Stimulated activated CD8-positive, alpha-beta memory T cell treated with anti-CD3 and anti-CD28 coated beads, Interleukin-15, amount 100 ng/mL, for 24 hours (primary cell): Measurements from ENCODE around the gene CYP2S1.
"Not testable (repeated sequence)": the region's sequence is repeated elsewhere in the genome, so short reads cannot be mapped to it uniquely, and the experiment has no call there.

ENCODE experiments used
- DNase-seq: peaks from one replicate; pipeline ENCODE4 v3.0.0-alpha.2; 2020; ENCODE audit warnings: low read depth

Gene CYP2S1, protein sequence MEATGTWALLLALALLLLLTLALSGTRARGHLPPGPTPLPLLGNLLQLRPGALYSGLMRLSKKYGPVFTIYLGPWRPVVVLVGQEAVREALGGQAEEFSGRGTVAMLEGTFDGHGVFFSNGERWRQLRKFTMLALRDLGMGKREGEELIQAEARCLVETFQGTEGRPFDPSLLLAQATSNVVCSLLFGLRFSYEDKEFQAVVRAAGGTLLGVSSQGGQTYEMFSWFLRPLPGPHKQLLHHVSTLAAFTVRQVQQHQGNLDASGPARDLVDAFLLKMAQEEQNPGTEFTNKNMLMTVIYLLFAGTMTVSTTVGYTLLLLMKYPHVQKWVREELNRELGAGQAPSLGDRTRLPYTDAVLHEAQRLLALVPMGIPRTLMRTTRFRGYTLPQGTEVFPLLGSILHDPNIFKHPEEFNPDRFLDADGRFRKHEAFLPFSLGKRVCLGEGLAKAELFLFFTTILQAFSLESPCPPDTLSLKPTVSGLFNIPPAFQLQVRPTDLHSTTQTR

DNA sequence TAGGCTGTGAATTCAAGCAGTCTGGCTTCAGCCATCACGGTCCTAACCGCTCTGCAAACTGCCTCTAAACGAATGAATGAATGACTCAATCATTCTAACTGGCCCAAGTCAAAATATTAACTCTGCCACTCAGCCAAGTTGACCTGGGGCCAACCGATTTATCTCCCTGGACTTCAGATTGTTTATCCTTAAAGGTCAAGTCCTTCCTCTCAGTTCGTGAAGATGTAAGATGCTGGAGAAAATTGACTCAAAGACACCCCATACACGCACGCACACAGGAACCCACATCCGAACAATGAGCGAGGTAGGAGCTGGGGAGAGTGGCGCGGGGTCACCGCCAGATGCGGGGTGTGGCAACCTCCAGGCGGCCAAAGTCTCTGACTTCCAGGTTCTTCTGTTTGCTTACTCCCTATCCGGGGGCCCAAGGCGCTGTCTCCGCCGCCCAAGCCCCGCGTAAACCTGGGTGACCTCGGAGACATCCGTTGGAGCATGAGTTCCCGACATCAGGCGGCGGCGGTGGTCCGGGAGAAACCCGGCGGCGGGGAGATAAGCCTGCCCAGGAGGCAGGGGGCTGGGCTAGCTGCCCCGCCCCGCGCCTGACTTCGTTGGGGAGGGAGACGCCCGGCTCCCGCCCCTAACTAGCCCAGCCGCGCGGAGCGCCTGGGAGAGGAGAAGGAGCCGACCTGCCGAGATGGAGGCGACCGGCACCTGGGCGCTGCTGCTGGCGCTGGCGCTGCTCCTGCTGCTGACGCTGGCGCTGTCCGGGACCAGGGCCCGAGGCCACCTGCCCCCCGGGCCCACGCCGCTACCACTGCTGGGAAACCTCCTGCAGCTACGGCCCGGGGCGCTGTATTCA is at the start of gene CYP2S1:
CYP2S1 (plus strand) TSS at position 646 of the 856 bp plus-strand sequence; CDS start at position 692, 46 bp downstream.
- DNase-seq = no peak

DNA sequence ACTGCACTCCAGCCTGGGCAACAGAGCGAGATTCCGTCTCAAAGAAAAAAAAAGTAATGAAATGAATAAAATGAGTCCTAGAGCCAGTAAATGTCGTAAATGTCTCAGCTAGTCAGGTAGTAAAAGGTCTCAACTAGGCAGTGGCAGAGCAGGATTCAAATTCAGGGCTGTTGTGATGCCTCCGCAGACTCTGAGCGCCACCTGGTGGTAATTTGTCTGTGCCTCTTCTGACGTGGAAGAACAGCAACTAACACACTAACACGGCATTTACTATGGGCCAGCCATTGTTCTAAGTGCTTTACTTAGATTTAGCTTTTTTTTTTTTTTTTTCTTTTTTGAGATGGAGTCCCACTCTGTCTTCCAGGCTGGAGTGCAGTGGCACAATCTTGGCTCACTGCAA is 48.6 kb upstream of the CYP2S1 start:
- DNase-seq = peak; percentile 68

DNA sequence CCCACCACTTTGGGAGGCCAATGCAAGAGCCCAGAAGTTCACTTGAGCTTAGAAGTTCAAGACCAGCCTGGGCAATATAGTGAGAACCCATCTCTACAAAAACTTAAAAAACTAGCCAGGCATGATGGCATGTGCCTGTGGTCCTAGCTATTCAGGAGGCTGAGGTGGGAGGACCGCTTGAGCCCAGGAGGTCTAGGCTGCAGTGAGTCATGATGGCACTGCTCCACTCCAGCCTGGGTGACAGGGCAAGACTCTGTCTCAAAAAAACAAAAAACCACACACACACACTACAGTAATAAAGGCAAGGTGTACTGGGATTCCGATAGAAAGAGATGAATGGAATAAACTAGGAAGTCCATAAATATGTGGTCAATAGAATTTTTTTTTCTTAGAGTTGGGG is 43.2 kb upstream of the CYP2S1 start:
- no peak for DNase-seq

DNA sequence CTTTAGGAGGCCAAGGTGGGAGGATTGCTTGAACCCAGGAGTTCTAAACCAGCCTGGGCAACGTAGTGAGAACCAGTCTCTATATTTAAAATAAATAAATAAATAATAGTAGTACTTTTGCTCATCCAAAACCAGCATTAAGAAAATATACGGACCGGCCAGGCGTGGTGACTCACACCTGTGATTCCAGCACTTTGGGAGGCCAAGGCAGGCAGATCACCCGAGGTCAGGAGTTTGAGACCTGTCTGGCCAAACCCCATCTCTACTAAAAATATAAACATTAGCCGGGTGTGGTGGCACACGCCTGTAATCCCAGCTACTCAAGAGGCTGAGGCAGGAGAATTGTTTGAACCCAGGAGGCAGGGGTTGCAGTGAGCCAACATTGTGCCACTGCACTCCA is 42.0 kb upstream of the CYP2S1 start:
- not testable (repeated sequence) for DNase-seq

DNA sequence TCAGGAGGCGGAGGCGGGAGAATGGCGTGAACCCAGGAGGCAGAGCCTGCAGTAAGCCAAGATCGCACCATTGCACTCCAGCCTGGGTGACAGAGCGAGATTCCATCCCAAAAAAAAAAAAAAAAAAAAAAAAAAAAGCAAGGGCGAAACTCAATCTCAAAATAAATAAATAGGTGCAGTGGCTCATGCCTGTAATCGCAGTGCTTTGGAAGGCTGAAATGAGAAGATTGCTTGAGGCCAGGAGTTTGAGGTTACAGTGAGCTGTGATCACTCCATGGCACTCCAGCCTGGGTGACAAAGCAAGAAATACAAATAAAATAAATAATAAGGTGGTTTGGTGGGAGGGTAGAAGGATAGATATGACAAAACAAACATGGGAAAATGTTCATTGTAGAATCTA is 39.0 kb upstream of the CYP2S1 start:
- no peak for DNase-seq

DNA sequence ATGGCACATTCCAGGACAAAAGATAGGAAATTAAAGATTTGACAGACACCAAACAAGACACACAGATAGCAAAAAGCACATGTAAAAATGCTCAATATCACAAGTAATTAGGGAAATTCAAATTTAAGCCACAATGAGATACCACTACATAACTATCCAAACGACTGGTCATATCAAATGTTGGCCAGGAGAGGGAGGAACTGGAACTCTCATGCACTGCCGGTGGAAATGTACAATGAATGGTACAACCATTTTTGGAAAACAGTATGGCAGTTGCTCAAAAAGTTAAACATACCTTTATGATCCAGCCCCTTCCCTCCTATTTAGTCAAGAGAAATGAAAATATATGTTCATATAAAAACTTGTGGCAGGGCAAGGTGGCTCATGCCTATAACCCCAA is 36.8 kb upstream of the CYP2S1 start:
- DNase-seq = no peak

DNA sequence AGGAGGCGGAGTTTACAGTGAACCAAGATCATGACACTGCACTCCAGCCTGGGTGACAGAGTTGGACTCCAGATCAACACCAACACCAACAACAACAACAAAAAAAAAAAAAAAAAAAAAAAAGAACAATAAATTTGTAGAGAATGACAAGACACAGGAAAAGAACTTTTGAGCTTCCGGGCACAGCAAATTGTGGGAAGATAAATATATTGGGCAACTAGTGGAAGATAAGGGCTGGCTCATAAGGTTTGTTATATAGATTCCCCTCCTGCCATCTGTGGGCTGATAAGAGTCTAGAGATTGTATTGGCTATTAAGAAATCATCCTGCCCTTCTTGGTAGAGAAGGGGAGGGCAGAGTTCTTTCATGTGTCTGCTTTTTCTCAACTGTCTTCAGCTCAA is 33.1 kb upstream of the CYP2S1 start:
- DNase-seq = no peak

DNA sequence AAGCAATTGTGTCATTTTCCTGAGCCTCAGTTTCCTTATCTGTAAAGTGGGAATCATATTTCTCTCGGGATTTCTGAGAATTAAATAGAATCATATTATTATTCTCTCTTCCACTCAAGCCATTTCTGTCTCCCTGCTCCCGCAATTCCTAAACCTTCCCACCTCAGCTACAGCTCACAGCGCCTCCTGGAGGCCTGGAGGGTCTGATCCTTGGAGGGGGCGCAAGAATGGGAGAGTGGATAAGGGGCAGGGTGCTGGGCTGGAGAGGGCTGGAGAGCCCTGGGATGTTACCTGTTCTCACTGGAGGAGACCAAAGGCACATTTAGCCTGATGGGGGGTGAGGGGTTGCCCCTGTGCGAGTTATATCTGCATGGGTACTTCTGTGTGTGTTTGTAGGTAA is 31.1 kb upstream of the CYP2S1 start:
- no peak for DNase-seq

DNA sequence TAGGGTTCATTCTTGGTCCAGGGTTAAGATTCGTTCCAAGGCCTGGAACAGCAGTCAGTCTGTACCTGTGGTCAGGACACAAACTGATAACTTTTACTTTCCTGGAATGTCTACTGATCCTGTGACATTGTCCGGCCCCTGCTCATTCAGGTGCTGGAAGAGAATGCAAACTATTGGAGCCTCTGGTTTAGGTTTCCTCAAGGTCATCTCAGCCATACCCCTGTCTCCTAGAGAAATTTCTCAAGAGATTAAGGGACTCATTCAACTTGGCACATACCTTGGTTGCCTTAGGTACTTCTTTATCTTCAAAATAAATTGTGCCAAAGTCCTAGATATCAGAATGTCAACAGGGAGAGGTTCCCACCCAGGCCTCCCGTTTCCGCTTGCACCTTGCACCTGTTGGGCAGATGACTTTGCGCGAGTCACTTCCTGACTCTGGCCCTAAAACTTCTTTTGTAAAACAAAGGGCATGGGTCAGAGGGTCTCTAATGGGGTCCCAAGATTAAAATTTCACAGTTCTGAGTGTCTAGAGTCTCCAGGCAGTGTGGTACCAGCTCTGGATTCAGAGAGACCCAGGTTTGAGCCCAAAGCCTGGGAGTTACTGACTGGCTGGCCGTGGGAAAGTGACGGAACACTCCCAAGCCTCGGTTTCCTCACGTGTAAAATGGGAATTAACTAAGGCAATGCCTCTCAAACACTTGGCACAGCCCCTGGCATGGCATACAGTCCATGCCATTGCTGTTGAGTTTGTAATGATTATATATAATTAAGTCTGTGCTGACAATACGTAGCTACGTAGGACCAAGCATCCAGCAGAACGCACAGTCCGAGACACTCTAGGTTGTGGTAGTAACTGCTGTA is 25.8 kb upstream of the CYP2S1 start:
- DNase-seq = no peak

DNA sequence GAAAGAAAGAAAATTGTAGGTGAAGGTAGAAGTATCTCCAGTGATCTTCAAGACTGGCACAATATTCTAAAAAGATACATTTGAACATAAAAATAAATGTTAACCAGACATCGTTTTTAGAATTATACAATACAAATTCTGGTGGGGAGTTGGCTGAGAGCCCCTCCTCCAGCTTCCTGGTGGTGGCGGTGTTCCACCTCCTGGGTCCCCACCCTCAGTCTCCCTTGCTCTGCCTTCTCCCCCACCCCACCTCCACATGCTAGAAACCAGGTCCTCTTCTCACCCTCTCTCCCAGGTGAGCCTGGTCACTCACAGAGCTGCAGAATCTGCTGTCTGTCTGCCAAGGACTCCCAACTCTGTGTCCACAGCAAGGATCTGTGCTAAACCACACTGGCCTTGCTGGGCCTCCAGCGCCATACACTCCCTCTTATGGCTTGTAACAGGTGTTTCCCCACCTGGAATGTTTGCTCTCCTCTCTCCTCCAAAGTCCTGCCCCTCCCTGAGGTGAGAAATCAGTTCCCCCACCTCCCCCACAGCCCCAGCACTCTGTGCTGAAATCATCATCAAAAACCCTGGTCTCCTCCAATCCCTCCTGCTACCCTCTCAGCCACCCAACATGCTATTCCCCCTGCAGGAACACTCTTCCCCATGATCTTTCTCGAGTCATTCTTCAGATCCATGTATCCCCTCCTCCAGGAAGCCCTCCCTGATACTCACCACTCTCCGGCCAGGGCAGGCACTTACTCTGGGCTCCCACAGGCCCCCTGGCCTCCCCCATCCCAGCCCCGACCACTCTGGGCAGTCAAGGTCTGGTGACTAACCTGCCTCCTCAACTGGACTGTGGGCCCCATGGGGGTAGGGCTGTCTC is 20.5 kb upstream of the CYP2S1 start:
- no peak for DNase-seq

DNA sequence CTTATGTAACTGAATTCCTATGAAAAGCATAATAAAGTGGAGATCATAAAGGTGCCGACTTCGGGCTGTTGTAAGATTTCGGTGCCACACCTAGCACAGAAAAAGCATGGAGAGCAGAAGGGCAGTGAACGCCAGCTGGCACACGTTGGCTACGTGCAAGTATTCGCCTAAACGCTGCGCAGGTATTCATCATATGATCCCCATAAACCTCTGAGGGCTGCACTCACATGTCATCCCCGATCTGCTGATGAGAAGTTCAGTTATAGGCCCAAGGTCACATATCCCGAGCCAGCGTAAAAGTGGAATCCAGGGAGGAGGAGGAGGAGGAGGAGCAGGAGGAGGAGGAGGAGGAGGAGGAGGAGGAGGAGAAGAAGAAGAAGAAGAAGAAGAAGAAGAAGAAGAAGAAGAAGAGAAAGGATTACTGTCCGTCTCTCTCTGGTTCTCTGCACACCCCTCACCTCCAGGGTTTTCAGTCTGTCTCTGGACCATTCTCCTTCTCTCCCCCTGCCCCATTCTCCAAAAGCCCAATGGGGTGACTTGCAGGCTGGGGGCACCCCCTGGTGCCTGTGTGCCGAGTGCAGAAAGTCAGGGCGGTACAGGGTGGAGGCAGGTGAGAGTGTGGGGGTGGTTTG is 18.6 kb upstream of the CYP2S1 start:
- no peak for DNase-seq

DNA sequence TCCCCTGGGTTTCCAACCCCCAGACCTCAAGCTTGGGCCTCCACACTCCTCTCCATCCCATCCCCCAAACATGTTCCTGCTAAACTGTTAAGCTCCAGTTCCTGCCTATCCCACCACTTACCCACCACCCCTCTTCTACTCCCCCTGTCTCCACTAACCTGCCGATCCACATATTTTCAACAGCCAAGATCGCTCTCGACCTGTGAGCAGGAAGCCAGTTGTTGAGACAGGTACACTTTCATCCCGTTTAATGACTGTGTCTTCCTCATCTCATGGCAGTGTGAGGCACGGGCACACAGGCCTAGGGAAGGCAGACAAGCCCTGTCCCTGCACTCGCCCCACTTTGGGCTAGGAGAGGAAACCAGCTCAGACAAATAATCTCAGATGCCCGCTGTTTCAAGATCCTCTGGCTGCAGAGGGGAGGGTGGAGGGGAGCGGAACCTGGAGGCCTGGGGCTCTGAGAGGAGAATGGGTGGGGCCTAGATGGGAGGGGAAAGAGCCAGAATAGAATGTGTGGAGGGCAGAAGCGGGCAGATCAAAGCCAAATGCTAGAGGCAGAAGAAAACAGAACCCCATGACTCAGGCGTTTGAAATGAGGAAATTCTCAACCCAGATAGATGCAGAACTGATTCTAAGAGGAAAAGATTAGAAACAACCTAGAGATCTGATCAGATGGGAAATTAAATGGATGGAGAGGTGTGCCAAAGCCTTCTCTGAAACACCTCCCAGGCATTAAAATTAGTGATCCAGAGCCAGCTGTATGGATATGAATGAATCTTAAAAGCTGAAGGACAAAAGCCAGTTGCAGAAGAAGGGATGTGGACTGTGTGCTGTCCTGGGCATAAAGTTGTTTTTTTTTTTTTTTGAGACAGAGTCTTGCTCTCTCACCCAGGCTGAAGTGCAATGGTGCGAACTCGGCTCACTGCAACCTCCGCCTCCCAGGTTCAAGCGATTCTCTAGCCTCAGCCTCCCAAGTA is 16.9 kb upstream of the CYP2S1 start:
- no peak for DNase-seq

DNA sequence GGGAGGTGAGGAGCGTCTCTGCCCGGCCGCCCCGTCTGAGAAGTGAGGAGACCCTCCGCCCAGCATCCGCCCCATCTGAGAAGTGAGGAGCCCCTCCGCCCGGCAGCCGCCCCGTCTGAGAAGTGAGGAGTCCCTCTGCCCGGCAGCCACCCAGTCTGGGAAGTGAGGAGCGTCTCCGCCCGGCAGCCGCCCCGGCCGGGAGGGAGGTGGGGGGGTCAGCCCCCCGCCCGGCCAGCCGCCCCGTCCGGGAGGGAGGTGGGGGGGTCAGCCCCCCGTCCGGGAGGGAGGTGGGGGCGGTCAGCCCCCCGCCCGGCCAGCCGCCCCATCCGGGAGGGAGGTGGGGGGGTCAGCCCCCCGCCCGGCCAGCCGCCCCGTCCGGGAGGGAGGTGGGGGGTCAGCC is 12.8 kb upstream of the CYP2S1 start:
- DNase-seq = not testable (repeated sequence)

DNA sequence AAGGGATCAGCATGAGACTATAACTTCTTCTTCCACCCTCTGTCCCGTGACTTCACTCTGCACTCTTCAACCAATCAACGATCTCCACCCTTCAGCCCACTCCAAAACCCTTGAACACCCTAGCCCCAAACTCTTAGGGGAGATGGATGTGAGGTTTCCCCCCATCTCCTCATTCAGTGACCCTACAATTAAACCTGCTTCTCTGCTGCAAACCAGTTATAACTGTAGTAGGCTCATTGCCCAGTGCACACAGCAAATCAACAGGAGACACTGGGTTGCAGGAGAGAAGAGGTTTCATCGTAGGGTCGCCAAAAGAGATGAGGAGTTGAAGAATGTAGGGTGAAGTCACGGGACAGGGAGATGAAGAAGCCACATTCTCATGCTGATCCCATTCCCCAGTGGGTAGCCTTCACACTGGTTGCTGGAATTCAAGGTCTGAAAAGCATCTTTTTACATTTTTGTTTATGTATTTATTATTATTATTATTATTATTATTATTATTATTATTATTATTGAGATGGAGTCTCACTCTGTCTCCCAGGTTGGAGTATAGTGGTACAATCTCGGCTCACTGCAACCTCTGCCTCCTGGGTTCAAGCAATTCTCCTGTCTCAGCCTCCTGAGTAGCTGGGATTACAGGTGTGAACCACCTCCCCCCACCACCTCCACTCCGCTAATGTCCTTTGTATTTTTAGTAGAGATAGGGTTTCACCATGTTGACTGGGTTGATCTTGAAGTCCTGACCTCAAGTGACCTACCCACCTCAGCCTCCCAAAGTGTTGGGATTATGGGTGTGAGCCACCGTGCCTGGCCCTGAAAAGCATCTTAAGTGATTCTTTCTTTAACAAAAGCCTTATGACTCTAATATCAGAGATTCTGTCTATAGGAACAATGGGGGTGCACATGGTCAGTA is 5.8 kb upstream of the CYP2S1 start:
- no peak for DNase-seq

DNA sequence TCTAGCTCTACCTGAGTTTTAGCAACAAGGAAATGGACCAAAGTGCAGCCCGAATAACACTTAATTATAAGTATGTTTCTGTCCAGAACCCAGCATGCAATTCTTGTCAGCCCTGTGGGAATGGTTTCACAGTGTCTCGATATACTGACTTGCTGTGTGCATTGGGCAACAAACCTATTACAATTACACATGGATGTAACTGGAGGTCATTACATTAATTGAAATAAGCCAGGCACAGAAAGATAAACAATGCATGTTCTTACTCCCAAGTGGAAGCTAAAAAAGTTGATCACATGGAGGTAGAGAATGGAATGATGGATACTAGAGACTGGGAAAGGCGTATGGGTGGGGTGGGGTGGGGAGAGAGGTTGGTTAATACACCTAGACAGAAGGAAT is 5.1 kb upstream of the CYP2S1 start:
- DNase-seq = no peak

DNA sequence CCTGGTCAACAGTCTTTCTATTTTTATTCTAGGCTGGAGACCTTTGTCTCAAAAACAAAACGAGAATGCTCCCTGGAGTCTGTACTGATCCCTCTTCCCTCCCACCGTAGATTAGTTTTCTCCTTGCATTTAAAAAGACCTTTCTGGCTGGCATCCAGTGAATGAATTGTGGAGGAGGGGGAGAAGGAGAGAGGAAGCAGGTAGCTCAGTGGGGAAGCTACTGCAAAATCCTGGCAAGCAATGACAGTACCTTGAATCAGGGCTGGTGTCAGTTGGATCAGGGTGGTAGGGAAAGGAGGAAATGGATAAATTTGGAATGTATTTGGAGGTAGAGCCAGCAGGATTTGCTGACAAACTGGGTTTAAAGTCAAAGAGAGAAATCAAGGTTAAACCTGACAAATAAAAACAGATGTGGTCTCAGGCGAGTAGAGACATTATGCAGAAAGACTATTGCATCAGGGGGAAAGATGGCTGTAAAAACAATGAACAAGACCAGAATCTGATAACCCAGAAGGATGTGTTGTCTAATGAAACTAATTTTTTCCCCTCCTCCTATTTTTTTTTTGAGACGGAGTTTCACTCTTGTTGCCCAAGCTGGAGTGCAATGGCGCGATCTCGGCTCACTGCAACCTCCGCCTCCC is 3.5 kb upstream of the CYP2S1 start:
- no peak for DNase-seq

DNA sequence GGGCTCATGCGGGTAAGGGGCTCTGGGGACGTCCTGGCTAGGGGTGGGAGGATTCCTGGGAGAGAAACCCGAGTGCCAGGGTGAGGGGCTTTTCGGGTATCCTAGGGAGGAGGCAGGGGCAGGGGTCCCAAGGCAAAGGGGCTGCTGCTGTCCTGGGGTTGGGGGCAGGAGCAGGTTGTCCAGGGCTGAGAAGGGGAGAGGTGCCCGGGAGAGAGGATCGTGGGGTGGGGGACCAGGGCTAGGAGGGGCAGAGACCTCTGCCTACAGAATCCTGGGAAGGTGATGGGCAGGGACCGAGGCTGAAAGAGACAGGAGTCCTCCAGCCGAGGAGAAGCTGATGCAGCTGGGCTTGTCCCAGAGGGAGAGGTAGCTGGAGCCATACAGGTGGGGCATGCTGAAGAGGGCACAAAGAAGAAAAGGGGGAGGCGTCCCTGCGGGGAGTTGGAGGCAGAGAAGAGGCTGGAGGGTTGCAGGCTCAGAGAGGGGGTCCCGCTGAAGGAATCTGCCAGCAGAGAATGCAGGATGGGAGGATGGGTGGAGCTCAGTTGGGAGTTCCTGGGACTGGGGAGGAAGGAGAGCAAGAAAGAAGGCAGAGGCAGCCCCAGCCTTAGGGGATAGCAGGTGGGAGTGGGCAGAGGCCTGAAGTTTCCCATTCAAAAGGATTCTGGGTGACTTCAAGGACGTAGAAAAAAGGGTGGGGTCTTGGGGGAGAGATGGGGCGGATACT is 574 bp downstream of the CYP2S1 start:
- no peak for DNase-seq
